PC-9 (cell line): Measurements from ENCODE around the gene FAU. TPM values are rescaled to one million over a fixed set of nuclear protein-coding genes. Genes with fewer than 3 reads are reported as not detected.

Experiments
- BruUV-seq: library from RNA; stranded (reverse); fragments of 400-500 nt; replicated peaks from 2 replicates; lab custom pipeline; 2021; lab: Mats Ljungman, UMichigan
- CTCF ChIA-PET: fragments of 300-600 bp; sonication (Branson Sonifier 250); formaldehyde crosslinking; loops from one replicate; lab custom pipeline; 2022; ENCODE audit warnings: antibody characterized with exemption; lab: Charles Lee
- POLR2A ChIA-PET: fragments of 300-600 bp; sonication (Branson Sonifier 250); formaldehyde crosslinking; loops from one replicate; lab custom pipeline; 2022; ENCODE audit warnings: antibody characterized with exemption; ENCODE audit not compliant: unreplicated experiment; lab: Charles Lee
- DNase-seq, 2 experiments: peaks; one replicate each; pipeline versions ENCODE4 v3.0.0 to v3.0.0-alpha.2; 2015 to 2022; ENCODE audit warnings: mixed read lengths in 1 of 2
- H2AFZ ChIP-seq: fragments of 200-600 bp; sonication (generic); 2 replicates; pipeline ENCODE4 v1.8.1; 2017; ENCODE audit warnings: antibody characterized with exemption
- H3F3A ChIP-seq: fragments of 200-600 bp; sonication (generic); 2 replicates; pipeline ENCODE4 v1.8.1; 2017; ENCODE audit warnings: antibody characterized with exemption, mild to moderate bottlenecking, low read depth; ENCODE audit not compliant: insufficient read depth
- H3K27ac ChIP-seq: fragments of 200-600 bp; sonication (generic); 2 replicates; pipeline ENCODE4 v1.6.1; 2016; ENCODE audit warnings: mixed run types
- H3K27me3 ChIP-seq: fragments of 200-600 bp; sonication (generic); 2 replicates; pipeline ENCODE4 v1.6.1; 2016; ENCODE audit warnings: low read depth, mixed run types; ENCODE audit not compliant: insufficient read depth
- H3K36me3 ChIP-seq: fragments of 200-600 bp; sonication (generic); 2 replicates; pipeline ENCODE4 v1.6.1; 2016; ENCODE audit warnings: low read depth, mixed run types
- H3K4me1 ChIP-seq: fragments of 200-600 bp; sonication (generic); replicated peaks from 2 replicates; pipeline ENCODE4 v1.6.1; 2016; ENCODE audit warnings: mixed run types; ENCODE audit not compliant: insufficient read depth
- H3K4me2 ChIP-seq: fragments of 200-600 bp; sonication (generic); 2 replicates; pipeline ENCODE4 v1.6.1; 2017; ENCODE audit warnings: mixed run types
- H3K4me3 ChIP-seq: fragments of 200-600 bp; sonication (generic); 2 replicates; pipeline ENCODE4 v1.6.1; 2016; ENCODE audit warnings: mixed run types
- H3K79me2 ChIP-seq: fragments of 200-600 bp; sonication (generic); 2 replicates; pipeline ENCODE4 v1.6.1; 2017; ENCODE audit warnings: low read depth, mixed run types
- H3K9me2 ChIP-seq: fragments of 200-600 bp; sonication (generic); 2 replicates; pipeline ENCODE4 v1.8.1; 2017; ENCODE audit warnings: mild to moderate bottlenecking; ENCODE audit not compliant: insufficient read depth
- H3K9me3 ChIP-seq: fragments of 200-600 bp; sonication (generic); 2 replicates; pipeline ENCODE4 v1.8.1; 2016; ENCODE audit warnings: low read depth; ENCODE audit not compliant: insufficient read depth
- H4K20me1 ChIP-seq: fragments of 200-600 bp; sonication (generic); 2 replicates; pipeline ENCODE4 v1.8.1; 2017; ENCODE audit not compliant: insufficient read depth
- CTCF ChIP-seq: fragments of 200-600 bp; sonication (generic); conservative IDR thresholded peaks from 2 replicates; pipeline ENCODE4 v1.6.1; 2017; ENCODE audit warnings: mixed run types, antibody characterized with exemption, mild to moderate bottlenecking, moderate library complexity
- EZH2 ChIP-seq: fragments of 200-600 bp; sonication (generic); IDR thresholded peaks from 2 replicates; pipeline ENCODE4 v1.8.0; 2017; ENCODE audit warnings: antibody characterized with exemption, low read depth
- intact Hi-C: fragments of 100-400 bp; cut with micrococcal nuclease; formaldehyde crosslinking; loops from one replicate; pipeline ENCODE4 v1.10.0; 2022; ENCODE audit not compliant: unreplicated experiment
- total RNA-seq: library from RNA; stranded (reverse); gene quantifications from 2 replicates; pipeline ENCODE4 v1.2.3, GENCODE V29; 2021

The FAU gene
- total RNA-seq, 1 experiment from 2014 or later: 973 TPM

- TF ChIP-seq CTCF: no peak
- no peak for TF ChIP-seq EZH2
- ChIA-PET CTCF (no interaction called here), POLR2A (no interaction called here)
- Histone ChIP-seq H3K27me3 (no peaks in the 10 kb centered on the region), H3K79me2 (peaks cover 49% of the 10 kb centered on the region), H4K20me1 (no peaks in the 10 kb centered on the region), H2AFZ (peak overlapping the region; percentile 90), H3K4me3 (peak overlapping the region; percentile 82), H3K36me3 (peaks cover 20% of the 10 kb centered on the region), H3K4me2 (peak overlapping the region; percentile 93), H3F3A (peaks cover 9% of the 10 kb centered on the region), H3K9me2 (no peaks in the 10 kb centered on the region), H3K4me1 (peaks cover 17% of the 10 kb centered on the region), H3K9me3 (no peaks in the 10 kb centered on the region), H3K27ac (peak overlapping the region; percentile 82; the same call in 1 of the 2 replicates)
- peak in 1 of 2 experiments; percentile 2 for DNase-seq
- intact Hi-C loops: loop anchor here (5.0 kb wide), 1 partner anchor 41 kb away; the partner anchor contains the start of gene SAC3D1
- BruUV-seq: TSS peak; percentile 41
Measured at GRCh38 chr11:65083134-65083833, 38.6 kb downstream of the FAU start.

GRCh38 chr11:65078786-65079342 is 43.1 kb downstream of the FAU start:
- Histone ChIP-seq H3F3A (peaks cover 26% of the 10 kb centered on the region), H3K79me2 (peaks cover 31% of the 10 kb centered on the region), H2AFZ (no peak overlapping the region), H3K36me3 (peaks cover 10% of the 10 kb centered on the region), H3K27me3 (no peaks in the 10 kb centered on the region), H3K4me2 (no peak overlapping the region), H3K9me2 (no peaks in the 10 kb centered on the region), H3K4me3 (no peak overlapping the region), H3K9me3 (no peaks in the 10 kb centered on the region), H3K4me1 (peaks cover 8% of the 10 kb centered on the region), H3K27ac (no peak overlapping the region), H4K20me1 (no peaks in the 10 kb centered on the region)
- DNase-seq: peak in 1 of 2 experiments; percentile 17
- BruUV-seq: no TSS peak
- intact Hi-C loops: no loop called here
- TF ChIP-seq EZH2 (no peak), CTCF (no peak)
- ChIA-PET CTCF (interaction anchor here (0.7 kb wide), 1 partner anchor 22 kb away, joined by 5 read pairs; no protein-coding TSS in a partner anchor), POLR2A (no interaction called here)

GRCh38 chr11:65078151-65078550 is 43.8 kb downstream of the FAU start:
- Histone ChIP-seq H3K27me3 (no peaks in the 10 kb centered on the region), H3K9me3 (no peaks in the 10 kb centered on the region), H3K79me2 (peaks cover 24% of the 10 kb centered on the region), H3K36me3 (peaks cover 10% of the 10 kb centered on the region), H3K4me2 (no peak overlapping the region), H2AFZ (no peak overlapping the region), H4K20me1 (no peaks in the 10 kb centered on the region), H3F3A (peaks cover 26% of the 10 kb centered on the region), H3K27ac (no peak overlapping the region), H3K9me2 (no peaks in the 10 kb centered on the region), H3K4me3 (no peak overlapping the region), H3K4me1 (peaks cover 8% of the 10 kb centered on the region)
- DNase-seq: peak; percentile 35 to 39
- TF ChIP-seq EZH2 (no peak), CTCF (peak; percentile 79)
- ChIA-PET POLR2A (no interaction called here), CTCF (interaction anchor here (0.7 kb wide), 1 partner anchor 21 kb away, joined by 5 read pairs; no protein-coding TSS in a partner anchor)
- intact Hi-C loops: no loop called here
- BruUV-seq: no TSS peak
